Vagina (tissue), 2 donors: ENCODE results near the gene EIF2B5. TPM values are rescaled to one million over a fixed set of nuclear protein-coding genes. Genes with fewer than 3 reads are reported as not detected.

Experiments
- DNase-seq, 2 donors: peaks; one replicate each; pipeline ENCODE4 v3.0.0-alpha.2; 2017; ENCODE audit errors: extremely low spot score in 2 of 2
- H3K27ac ChIP-seq: fragments of 200-600 bp; sonication (generic); one replicate; pipeline ENCODE4 v1.5.1; 2019
- H3K27me3 ChIP-seq: fragments of 200-600 bp; sonication (generic); one replicate; pipeline ENCODE4 v1.5.1; 2019
- H3K36me3 ChIP-seq, 2 donors: fragments of 200-600 bp; sonication (generic); one replicate each; pipeline ENCODE4 v1.5.1; 2017 to 2019
- H3K4me1 ChIP-seq: fragments of 200-600 bp; sonication (generic); one replicate; pipeline ENCODE4 v1.5.1; 2019
- H3K4me3 ChIP-seq, 2 donors: fragments of 200-600 bp; sonication (generic); 1 replicate in 1 of 2; 2 replicates in 1 of 2; pipeline ENCODE4 v1.5.1; 2016 to 2019
- H3K9me3 ChIP-seq: fragments of 200-600 bp; sonication (generic); one replicate; pipeline ENCODE4 v1.5.1; 2019
- POLR2A ChIP-seq, 2 donors: fragments of 450-650 bp; IDR thresholded peaks; one replicate each; pipeline ENCODE4 v1.6.1; 2017; ENCODE audit warnings: antibody characterized with exemption in 2 of 2, mild to moderate bottlenecking in 2 of 2, moderate library complexity in 2 of 2
- POLR2AphosphoS5 ChIP-seq, 2 donors: sonication (generic); formaldehyde crosslinking; IDR thresholded peaks; one replicate each; pipeline ENCODE4 v1.9.0; 2017; ENCODE audit warnings: antibody characterized with exemption in 2 of 2, mild to moderate bottlenecking in 2 of 2, low read depth in 1 of 2; ENCODE audit not compliant: insufficient read depth in 1 of 2
- intact Hi-C: fragments of 100-400 bp; cut with DNase I; formaldehyde crosslinking; loops from one replicate; pipeline ENCODE4 v1.15.1; 2023
- total RNA-seq: library from RNA; depleted of rRNA; stranded (reverse); fragments of >200 nt; gene quantifications from one replicate; pipeline ENCODE4 v1.2.3, GENCODE V29; 2016
- TF ChIP-seq, protein P1 (sequence below), 3 experiments: fragments of 450-650 bp in 2 of 3; fragments of 200-600 bp in 1 of 3; sonication (generic) in 1 of 3; IDR thresholded peaks; one replicate each; pipeline ENCODE4 v1.5.1; 2017 to 2019; ENCODE audit warnings: antibody characterized with exemption in 3 of 3, mild to moderate bottlenecking in 2 of 3, moderate library complexity in 2 of 3

EIF2B5 gene
- total RNA-seq, 1 donor from 2014 or later, result 30.2 TPM

DNA sequence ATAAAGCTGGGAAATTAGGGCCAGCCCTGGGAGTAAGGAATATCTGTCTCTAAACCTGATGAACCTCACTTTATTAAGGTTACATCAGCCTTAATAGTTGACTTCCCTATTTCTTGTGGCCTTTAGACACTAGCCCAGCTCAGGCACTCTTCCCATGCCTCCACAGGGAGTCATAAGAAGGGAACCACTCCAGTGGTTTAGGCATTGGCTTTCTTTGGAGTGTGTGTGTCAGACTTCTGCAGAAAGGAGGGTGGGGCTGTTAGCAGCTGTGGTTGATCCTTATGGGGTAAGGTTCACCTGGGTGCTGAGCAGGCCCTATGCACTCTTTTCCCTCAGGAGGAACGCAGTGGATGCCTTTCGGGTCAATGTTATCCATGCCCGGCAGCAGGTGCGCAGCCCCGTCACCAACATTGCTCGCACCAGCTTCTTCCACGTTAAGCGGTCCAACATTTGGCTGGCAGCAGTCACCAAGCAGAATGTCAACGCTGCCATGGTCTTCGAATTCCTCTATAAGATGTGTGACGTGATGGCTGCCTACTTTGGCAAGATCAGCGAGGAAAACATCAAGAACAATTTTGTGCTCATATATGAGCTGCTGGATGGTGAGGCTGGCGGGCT, 43.5 kb downstream of the EIF2B5 start:
- intact Hi-C loops, result no loop called here
- Histone ChIP-seq H3K9me3 (no peaks in the 10 kb centered on the region), H3K27ac (no peak overlapping the region), H3K4me1 (peaks cover 33% of the 10 kb centered on the region), H3K27me3 (no peaks in the 10 kb centered on the region), H3K4me3 (no peak overlapping the region), H3K36me3 (peaks cover 0 to 63% of the 10 kb centered on the region in 2 donors)
- no peak for TF ChIP-seq POLR2AphosphoS5 (IDR thresholded peaks at IDR 0.05; ENCODE audit: insufficient read depth in 1 of 2, low read depth in 1 of 2)
- TF ChIP-seq POLR2A (IDR thresholded peaks at IDR 0.05), result no peak
- TF ChIP-seq, protein P1, sequence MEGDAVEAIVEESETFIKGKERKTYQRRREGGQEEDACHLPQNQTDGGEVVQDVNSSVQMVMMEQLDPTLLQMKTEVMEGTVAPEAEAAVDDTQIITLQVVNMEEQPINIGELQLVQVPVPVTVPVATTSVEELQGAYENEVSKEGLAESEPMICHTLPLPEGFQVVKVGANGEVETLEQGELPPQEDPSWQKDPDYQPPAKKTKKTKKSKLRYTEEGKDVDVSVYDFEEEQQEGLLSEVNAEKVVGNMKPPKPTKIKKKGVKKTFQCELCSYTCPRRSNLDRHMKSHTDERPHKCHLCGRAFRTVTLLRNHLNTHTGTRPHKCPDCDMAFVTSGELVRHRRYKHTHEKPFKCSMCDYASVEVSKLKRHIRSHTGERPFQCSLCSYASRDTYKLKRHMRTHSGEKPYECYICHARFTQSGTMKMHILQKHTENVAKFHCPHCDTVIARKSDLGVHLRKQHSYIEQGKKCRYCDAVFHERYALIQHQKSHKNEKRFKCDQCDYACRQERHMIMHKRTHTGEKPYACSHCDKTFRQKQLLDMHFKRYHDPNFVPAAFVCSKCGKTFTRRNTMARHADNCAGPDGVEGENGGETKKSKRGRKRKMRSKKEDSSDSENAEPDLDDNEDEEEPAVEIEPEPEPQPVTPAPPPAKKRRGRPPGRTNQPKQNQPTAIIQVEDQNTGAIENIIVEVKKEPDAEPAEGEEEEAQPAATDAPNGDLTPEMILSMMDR (IDR thresholded peaks at IDR 0.05), result no peak
- DNase-seq, result no peak

DNA sequence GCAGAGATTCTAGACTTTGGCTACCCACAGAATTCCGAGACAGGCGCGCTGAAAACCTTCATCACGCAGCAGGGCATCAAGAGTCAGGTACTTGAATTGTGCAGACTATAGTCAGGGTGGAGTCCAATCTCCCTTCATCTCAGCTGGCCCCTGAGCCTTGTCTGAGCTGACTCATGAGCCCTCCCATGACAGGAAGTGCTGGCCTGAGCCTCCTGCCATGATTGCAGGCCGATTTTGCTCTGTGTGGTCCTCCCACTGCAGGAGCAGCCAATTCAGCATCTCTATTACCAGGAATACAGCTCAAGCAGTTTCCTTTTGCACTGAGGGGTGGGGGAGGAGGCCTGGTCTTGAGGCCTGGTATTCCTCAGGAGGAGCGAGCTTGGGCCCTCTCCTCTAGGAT, 45.0 kb downstream of the EIF2B5 start:
- intact Hi-C loops, result loop anchor here (10.0 kb wide), 1 partner anchor 155 kb away; the partner anchor contains the start of gene FAM131A
- H3K36me3 ChIP-seq, result peaks cover 0 to 69% of the 10 kb centered on the region in 2 donors
- no peak overlapping the region for H3K27ac ChIP-seq
- no peak overlapping the region for H3K4me3 ChIP-seq
- H3K4me1 ChIP-seq, result peaks cover 30% of the 10 kb centered on the region
- no peaks in the 10 kb centered on the region for H3K27me3 ChIP-seq
- H3K9me3 ChIP-seq, result no peaks in the 10 kb centered on the region
- no peak for DNase-seq
- TF ChIP-seq, protein P1 (IDR thresholded peaks at IDR 0.05), result no peak
- TF ChIP-seq POLR2AphosphoS5 (IDR thresholded peaks at IDR 0.05; ENCODE audit: insufficient read depth in 1 of 2, low read depth in 1 of 2) (no peak), POLR2A (IDR thresholded peaks at IDR 0.05) (no peak)

DNA sequence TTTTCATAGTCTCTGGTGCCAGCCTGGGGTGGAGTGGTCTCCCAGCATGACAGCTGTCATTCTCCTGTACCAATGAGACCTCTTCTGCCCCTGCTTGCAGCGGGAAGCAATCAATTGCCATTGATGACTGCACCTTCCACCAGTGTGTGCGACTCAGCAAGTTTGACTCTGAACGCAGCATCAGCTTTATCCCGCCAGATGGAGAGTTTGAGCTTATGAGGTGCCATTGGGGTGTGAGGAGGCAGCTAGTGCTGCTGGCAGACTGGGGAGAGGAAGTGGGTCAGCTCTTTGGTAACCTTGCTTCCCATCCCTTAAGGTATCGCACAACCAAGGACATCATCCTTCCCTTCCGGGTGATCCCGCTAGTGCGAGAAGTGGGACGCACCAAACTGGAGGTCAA, 46.4 kb downstream of the EIF2B5 start:
- no peak overlapping the region for H3K27ac ChIP-seq
- TF ChIP-seq POLR2A (IDR thresholded peaks at IDR 0.05) (no peak), POLR2AphosphoS5 (IDR thresholded peaks at IDR 0.05; ENCODE audit: insufficient read depth in 1 of 2, low read depth in 1 of 2) (no peak)
- TF ChIP-seq, protein P1 (IDR thresholded peaks at IDR 0.05), result no peak
- no peak overlapping the region for H3K4me3 ChIP-seq
- DNase-seq, result no peak
- peaks cover 0 to 69% of the 10 kb centered on the region in 2 donors for H3K36me3 ChIP-seq
- no peaks in the 10 kb centered on the region for H3K9me3 ChIP-seq
- H3K4me1 ChIP-seq, result peaks cover 25% of the 10 kb centered on the region
- no peaks in the 10 kb centered on the region for H3K27me3 ChIP-seq
- intact Hi-C loops, result loop anchor here (10.0 kb wide), 1 partner anchor 153 kb away; the partner anchor contains the start of gene FAM131A

DNA sequence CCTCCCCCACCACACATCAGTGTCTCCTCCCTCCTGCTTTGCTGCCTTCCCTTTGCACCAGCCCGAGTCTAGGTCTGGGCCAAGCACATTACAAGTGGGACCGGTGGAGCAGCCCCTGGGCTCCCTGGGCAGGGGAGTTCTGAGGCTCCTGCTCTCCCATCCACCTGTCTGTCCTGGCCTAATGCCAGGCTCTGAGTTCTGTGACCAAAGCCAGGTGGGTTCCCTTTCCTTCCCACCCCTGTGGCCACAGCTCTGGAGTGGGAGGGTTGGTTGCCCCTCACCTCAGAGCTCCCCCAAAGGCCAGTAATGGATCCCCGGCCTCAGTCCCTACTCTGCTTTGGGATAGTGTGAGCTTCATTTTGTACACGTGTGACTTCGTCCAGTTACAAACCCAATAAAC, 48.5 kb downstream of the EIF2B5 start:
- Histone ChIP-seq H3K36me3 (peaks cover 0 to 58% of the 10 kb centered on the region in 2 donors), H3K27me3 (no peaks in the 10 kb centered on the region)

More for the DNA sequence above, 48.5 kb downstream of the EIF2B5 start:
- H3K27ac ChIP-seq, result no peak overlapping the region
- no peaks in the 10 kb centered on the region for H3K9me3 ChIP-seq
- H3K4me3 ChIP-seq, result no peak overlapping the region
- TF ChIP-seq, protein P1 (IDR thresholded peaks at IDR 0.05), result no peak
- no peak for TF ChIP-seq POLR2AphosphoS5 (IDR thresholded peaks at IDR 0.05; ENCODE audit: insufficient read depth in 1 of 2, low read depth in 1 of 2)
- TF ChIP-seq POLR2A (IDR thresholded peaks at IDR 0.05), result no peak
- intact Hi-C loops, result loop anchor here (10.0 kb wide), 1 partner anchor 151 kb away; the partner anchor contains the start of gene FAM131A
- no peak for DNase-seq
- H3K4me1 ChIP-seq, result peaks cover 30% of the 10 kb centered on the region
